HAP-1 (cell line): ENCODE measurements around the gene GZMM.

Source experiments
- DNase-seq, 2 experiments: peaks; one replicate each; pipeline ENCODE4 v3.0.0-alpha.2; 2016 to 2020; ENCODE audit warnings: low spot score in 2 of 2
- H3K27me3 ChIP-seq: fragments of 250-450 bp; sonication (Bioruptor Pico); 2 replicates; pipeline ENCODE4 v1.5.1; 2020; ENCODE audit warnings: low read depth, mild to moderate bottlenecking, moderate library complexity
- H3K36me3 ChIP-seq: fragments of 250-450 bp; sonication (Bioruptor Pico); replicated peaks from 2 replicates; pipeline ENCODE4 v1.5.1; 2020; ENCODE audit warnings: mild to moderate bottlenecking
- H3K4me1 ChIP-seq: fragments of 250-450 bp; sonication (Bioruptor Pico); 2 replicates; pipeline ENCODE4 v1.5.1; 2020; ENCODE audit warnings: mild to moderate bottlenecking
- H3K4me3 ChIP-seq: fragments of 250-450 bp; sonication (Bioruptor Pico); 2 replicates; pipeline ENCODE4 v1.5.1; 2020; ENCODE audit warnings: mild to moderate bottlenecking, moderate library complexity
- H3K9me3 ChIP-seq: fragments of 250-450 bp; sonication (Bioruptor Pico); 2 replicates; pipeline ENCODE4 v1.5.1; 2020; ENCODE audit warnings: mild to moderate bottlenecking, moderate library complexity
- in situ Hi-C: fragments of 300-500 bp; cut with MboI; formaldehyde crosslinking; loops from 3 replicates; pipeline ENCODE4 v1.14.3; 2020; ENCODE audit warnings: low sequenced_read_pairs, inconsistent platforms, mixed read lengths

GZMM gene

DNA sequence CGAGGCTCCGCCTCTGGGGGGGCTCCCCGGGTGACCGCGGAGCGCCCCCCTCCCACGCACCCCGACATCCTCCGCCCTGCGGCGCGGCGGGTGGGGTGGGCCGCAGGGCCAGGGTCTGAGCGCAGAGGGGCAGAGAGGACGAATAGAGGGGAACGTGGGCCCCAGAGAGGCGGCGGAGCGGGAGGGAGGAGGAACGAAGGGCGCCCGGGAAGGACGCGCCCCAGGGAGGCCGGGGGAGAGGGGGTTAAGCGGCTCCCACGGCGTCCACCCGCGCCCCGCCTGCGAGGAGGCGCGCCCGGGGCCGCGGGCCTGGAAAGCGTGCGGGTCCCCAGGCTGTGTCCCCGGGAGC, 46.9 kb downstream of the GZMM start:
- Histone ChIP-seq H3K36me3 (no peaks in the 10 kb centered on the region), H3K4me1 (peaks cover 11% of the 10 kb centered on the region), H3K27me3 (peaks cover 37% of the 10 kb centered on the region), H3K4me3 (no peak overlapping the region), H3K9me3 (no peaks in the 10 kb centered on the region)
- no peak for DNase-seq
- in situ Hi-C loops = loop anchor here (25.0 kb wide), 1 partner anchor 147 kb away; no protein-coding TSS in a partner anchor

DNA sequence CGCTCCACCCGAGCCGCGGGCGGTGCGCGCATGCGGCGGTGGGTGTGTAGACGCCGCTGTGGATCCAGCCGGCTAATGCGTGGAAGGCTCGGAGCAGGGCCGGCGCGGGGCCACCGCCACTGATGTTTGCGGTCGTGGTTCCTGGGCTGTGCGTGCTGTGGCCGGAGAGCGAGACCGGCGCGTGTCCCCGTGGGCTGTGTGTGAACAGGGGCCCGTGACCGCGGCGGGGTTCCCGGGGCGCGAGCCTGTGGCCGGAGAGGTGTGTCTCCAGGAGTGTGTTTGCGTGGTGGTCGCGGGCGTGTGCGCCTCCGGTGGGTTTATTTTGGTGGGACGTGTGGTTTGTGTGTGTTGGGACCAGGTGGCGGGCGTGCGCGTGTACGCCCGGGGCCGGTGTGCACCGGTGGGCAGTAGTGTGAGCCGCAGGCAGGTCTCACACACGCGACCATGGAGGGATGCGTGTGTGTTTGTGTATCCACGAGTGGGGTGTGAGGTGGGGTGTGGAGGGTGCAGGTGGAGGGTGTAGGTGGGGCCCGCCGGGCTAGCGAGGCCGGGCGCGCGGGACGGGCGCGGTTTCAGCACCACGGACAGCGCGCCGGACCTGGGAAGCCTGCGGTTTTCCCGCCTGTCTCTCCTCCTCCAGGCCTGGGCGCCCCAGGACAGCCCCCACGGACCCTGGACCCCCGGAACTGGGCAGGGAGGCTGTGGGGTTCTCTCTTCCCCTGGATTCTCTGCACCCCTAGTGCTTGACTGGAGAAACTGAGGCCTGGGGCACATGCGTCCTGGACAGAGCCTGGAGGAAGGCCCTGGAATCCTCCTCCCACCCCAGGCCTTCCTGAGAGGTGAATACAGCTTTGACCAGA, 47.5 kb downstream of the GZMM start:
- in situ Hi-C loops = loop anchor here (25.0 kb wide), 1 partner anchor 146 kb away; no protein-coding TSS in a partner anchor
- H3K4me1 ChIP-seq = peaks cover 11% of the 10 kb centered on the region
- H3K36me3 ChIP-seq = no peaks in the 10 kb centered on the region
- no peak overlapping the region for H3K4me3 ChIP-seq
- peaks cover 38% of the 10 kb centered on the region for H3K27me3 ChIP-seq
- DNase-seq = peak in 1 of 2 experiments; percentile 63
- H3K9me3 ChIP-seq = no peaks in the 10 kb centered on the region

DNA sequence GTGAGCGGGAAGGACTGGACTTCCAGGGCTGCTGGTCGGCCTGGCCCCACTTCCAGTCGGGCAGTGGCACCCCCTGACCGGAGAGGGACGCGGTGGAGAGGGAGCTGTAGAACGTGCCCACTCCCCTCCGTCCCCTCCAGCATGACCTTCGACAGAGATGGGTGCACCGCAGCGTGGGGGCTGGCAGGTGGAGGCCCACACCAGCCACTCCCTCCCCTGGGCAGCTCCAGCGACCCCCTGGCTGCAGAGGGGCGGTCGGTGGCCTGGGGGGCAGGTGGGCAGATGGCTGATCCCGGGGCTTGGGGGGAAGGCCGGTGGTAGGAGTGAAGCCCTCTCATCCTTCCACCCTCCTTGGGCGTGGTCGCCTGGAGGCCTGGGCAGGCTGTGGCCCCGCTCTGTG, 48.2 kb downstream of the GZMM start:
- no peak for DNase-seq
- no peak overlapping the region for H3K4me3 ChIP-seq
- peaks cover 11% of the 10 kb centered on the region for H3K4me1 ChIP-seq
- H3K36me3 ChIP-seq = no peaks in the 10 kb centered on the region
- H3K27me3 ChIP-seq = peaks cover 38% of the 10 kb centered on the region
- no peaks in the 10 kb centered on the region for H3K9me3 ChIP-seq
- in situ Hi-C loops = loop anchor here (25.0 kb wide), 1 partner anchor 145 kb away; no protein-coding TSS in a partner anchor

DNA sequence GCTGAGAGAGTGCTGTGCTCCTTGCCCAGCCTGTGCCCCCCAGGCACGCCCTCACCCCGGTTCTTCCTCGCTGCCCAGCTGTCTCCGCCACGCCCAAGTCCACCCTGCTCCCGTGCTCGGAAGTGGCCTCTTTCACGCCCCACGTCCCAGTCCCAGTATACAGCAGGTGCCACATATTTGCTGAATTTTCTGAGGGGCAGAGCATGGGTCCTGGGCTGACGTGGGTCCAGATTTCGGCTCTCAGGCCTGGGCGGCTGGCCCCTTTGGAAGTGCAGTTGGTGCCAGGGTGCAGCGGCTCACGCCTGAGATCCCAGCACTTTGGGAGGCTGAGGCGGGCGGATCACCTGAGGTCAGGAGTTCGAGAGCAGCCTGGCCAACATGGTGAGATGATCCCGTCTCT, 49.2 kb downstream of the GZMM start:
- H3K36me3 ChIP-seq = no peaks in the 10 kb centered on the region
- H3K9me3 ChIP-seq = no peaks in the 10 kb centered on the region
- no peak overlapping the region for H3K4me3 ChIP-seq
- peaks cover 38% of the 10 kb centered on the region for H3K27me3 ChIP-seq
- no peak for DNase-seq
- H3K4me1 ChIP-seq = peaks cover 7% of the 10 kb centered on the region
- in situ Hi-C loops = loop anchor here (25.0 kb wide), 1 partner anchor 144 kb away; no protein-coding TSS in a partner anchor

DNA sequence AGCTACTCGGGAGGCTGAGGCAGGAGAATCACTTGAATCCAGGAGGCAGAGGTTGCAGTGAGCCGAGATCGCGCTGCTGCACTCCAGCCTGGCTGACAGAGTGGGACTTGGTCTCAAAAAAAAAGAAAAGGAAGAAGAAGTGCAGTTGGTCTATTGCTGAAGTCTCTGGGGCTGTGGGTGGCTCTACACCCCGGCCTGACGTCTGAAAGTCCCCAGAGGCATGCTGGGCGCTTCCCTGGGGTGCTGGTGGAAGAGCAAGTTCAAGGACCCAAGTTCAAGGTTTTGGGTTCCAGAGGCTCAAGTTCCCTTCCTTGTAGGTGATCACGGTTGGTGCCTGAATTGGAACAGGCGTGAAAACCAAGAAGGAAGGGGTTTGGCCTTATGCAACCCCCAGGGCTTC, 49.7 kb downstream of the GZMM start:
- DNase-seq = no peak
- Histone ChIP-seq H3K9me3 (no peaks in the 10 kb centered on the region), H3K27me3 (peaks cover 34% of the 10 kb centered on the region), H3K36me3 (no peaks in the 10 kb centered on the region), H3K4me1 (peaks cover 4% of the 10 kb centered on the region), H3K4me3 (no peak overlapping the region)
- in situ Hi-C loops = loop anchor here (25.0 kb wide), 1 partner anchor 144 kb away; no protein-coding TSS in a partner anchor

DNA sequence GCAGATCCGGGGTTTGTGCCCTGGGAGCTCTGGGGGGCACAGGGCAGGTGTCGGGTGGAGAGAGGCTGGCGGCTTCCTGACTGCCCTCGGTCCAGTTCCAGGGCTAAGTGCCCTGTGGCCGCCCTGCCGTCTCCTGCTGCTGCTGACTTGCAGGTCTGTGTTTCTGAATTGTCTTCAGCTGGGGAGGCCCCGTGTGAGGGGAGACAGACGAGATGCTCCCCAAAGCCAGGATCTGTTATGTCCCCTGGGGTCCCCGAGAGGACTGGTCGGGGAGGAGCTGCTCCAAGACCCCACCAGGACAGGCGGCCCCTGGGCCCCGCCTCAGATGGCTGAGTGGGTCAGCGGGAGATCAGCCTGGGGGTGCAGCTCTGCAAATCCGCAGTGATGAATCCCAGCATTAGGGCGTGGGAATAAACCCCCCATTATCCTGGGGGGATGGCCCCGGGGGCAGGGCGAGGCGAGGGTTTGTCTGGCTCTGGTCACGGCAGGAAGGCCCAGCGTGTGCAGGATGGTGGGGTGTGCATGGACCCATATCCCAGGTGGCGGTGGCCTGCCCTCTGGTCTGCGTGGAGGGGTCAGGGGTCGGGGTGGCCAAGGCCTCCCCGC, 50.5 kb downstream of the GZMM start:
- peaks cover 28% of the 10 kb centered on the region for H3K27me3 ChIP-seq
- H3K4me3 ChIP-seq = no peak overlapping the region
- H3K36me3 ChIP-seq = no peaks in the 10 kb centered on the region
- H3K9me3 ChIP-seq = no peaks in the 10 kb centered on the region
- peaks cover 1% of the 10 kb centered on the region; the same call in 1 of the 2 replicates for H3K4me1 ChIP-seq
- no peak for DNase-seq
- in situ Hi-C loops = loop anchor here (25.0 kb wide), 1 partner anchor 143 kb away; no protein-coding TSS in a partner anchor

DNA sequence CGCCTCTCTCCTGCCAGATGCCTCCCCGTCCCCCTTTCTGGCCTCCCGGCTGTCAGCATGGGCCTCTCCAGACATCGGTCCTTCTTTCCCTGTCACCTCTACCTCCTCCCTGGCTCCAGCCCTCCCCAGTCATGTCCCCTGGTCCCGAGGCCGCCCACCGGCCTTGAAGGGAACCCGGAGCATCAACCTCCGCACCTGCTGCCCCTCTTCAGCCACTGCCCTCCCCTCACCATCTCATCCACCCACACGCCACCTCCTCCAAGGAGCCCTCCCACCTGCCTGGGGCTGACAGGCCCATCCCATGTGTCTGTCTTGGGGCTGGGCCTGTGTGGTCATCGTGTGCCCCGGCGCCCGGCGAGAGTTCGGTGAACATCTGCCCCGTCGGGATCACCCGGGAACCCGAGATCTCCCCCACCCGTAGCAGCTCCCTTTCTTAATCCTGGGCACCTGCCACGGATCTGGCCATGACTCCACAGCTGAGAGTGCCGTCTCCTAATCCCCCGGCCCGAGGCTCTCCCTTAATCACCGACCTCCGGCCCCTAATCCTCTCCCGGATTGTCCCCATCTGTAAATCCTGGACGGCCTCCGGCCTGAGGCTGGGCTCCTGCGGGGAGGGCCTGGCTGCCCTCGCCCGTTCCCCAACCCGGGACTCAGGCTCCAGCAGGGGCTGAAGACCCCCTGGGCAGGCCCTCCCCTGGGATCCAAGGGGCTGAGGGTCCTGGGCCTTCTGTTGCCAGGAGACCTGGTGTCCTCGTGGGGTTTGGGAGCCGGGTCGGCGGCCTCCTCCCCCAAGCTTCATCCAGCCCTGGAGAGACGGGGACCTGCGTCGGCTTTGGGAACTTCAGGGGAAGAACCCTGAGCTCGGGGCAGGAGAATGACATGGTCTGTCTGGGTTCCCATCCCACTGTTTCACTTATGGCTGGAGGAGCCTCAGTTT, 51.7 kb downstream of the GZMM start:
- Histone ChIP-seq H3K4me1 (no peaks in the 10 kb centered on the region), H3K36me3 (no peaks in the 10 kb centered on the region), H3K4me3 (no peak overlapping the region), H3K27me3 (peaks cover 27% of the 10 kb centered on the region), H3K9me3 (no peaks in the 10 kb centered on the region)
- in situ Hi-C loops = loop anchor here (25.0 kb wide), 1 partner anchor 142 kb away; no protein-coding TSS in a partner anchor
- DNase-seq = no peak

DNA sequence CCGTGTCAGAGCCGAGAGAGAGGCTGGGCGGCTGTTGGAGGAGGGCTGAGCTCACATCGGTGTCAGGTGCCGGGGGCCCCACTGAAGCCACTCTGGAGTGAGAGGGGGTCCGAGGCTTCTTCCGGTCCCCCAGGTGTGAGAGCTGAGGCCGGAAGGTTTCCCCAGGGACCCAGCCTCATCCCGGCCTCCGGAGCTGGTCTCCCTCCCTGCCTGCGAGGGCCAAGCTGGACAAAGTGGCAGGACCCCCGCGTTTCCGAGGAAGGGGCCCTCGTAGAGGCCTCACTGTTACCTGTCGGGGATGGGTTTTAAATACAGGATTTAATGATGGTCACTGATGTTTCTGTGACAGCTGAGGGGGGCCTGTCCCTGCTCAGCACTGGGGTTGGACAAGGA, 52.4 kb downstream of the GZMM start:
- H3K4me1 ChIP-seq = no peaks in the 10 kb centered on the region
- no peak for DNase-seq
- in situ Hi-C loops = loop anchor here (25.0 kb wide), 1 partner anchor 141 kb away; no protein-coding TSS in a partner anchor
- H3K27me3 ChIP-seq = peaks cover 20% of the 10 kb centered on the region
- no peaks in the 10 kb centered on the region for H3K36me3 ChIP-seq
- H3K9me3 ChIP-seq = no peaks in the 10 kb centered on the region
- no peak overlapping the region for H3K4me3 ChIP-seq

DNA sequence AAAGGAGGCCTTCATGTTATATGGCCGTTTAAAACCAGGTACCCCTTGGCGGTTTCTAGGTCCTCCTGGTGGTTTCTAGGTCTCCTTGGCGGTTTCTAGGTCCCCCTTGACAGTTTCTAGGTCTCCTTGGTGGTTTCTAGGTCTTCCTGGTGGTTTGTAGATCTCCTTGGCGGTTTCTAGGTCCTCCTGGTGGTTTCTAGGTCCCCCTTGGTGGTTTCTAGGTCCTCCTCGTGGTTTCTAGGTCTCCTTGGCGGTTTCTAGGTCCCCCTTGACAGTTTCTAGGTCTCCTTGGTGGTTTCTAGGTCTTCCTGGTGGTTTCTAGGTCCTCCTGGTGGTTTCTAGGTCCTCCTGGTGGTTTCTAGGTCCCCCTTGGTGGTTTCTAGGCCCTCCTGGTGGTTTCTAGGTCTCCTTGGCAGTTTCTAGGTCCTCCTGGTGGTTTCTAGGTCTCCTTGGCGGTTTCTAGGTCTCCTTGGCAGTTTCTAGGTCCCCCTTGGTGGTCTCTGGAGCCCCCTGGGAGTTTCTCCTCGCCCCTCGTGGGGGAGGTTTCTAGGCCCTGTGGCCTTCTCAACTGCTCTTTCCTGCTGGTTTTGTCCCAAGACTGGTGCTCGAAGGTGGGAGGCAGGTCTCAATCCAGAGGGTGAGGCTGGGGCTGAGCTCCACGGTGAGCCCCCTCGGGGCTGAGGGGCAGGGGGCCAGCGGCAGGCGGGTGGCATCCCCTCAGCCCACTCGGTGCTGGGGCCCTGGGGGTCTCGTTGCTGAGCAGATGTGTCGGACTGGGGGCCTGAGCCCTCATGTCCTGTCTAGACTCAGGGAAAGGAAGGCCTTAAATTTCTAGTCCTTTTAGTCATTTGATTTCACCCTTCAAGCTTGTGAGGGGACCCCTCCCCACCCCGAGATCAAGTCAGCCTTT, 53.8 kb downstream of the GZMM start:
- DNase-seq = no peak
- Histone ChIP-seq H3K4me3 (no peak overlapping the region), H3K9me3 (no peaks in the 10 kb centered on the region), H3K27me3 (peaks cover 15% of the 10 kb centered on the region), H3K4me1 (no peaks in the 10 kb centered on the region), H3K36me3 (no peaks in the 10 kb centered on the region)
- in situ Hi-C loops = loop anchor here (25.0 kb wide), 1 partner anchor 140 kb away; no protein-coding TSS in a partner anchor
